ENCODE measurements around the gene TCF7L1. TPM values are rescaled to one million over a fixed set of nuclear protein-coding genes. Genes with fewer than 3 reads are reported as not detected.

TCF7L1 gene
- total RNA-seq, 1 donor from 2014 or later, result 62.7 TPM

GRCh38 chr2:85357736-85358135 is 224.5 kb downstream of the TCF7L1 start:
- peaks cover 15% of the 10 kb centered on the region for H3K4me1 Mint-ChIP-seq (ENCODE audit: low read depth)
- no peak overlapping the region for H3K27ac Mint-ChIP-seq
- H3K4me3 Mint-ChIP-seq (ENCODE audit: low read depth), result no peak overlapping the region
- no peaks in the 10 kb centered on the region for H3K27me3 Mint-ChIP-seq
- DNase-seq (ENCODE audit: low spot score, unreplicated experiment), result no peak
- H3K36me3 Mint-ChIP-seq (ENCODE audit: insufficient read depth), result peaks cover 12% of the 10 kb centered on the region
- no peaks in the 10 kb centered on the region for H3K9me3 Mint-ChIP-seq (ENCODE audit: low read depth)
- TF ChIP-seq CTCF (IDR thresholded peaks at IDR 0.05; ENCODE audit: unreplicated experiment), result no peak

Other genes with a start within 250 kb of the TCF7L1 start
- gene TMSB10, start 227.7 kb upstream of the TCF7L1 start, total RNA-seq, result 2,013 and 2,136 TPM in 2 replicates
- gene KCMF1, start 162.2 kb upstream of the TCF7L1 start, total RNA-seq, result 61.3 and 62.1 TPM in 2 replicates
- gene TGOLN2, start 194.6 kb downstream of the TCF7L1 start, total RNA-seq, result 64.2 and 65.5 TPM in 2 replicates
- gene RETSAT, start 221.1 kb downstream of the TCF7L1 start, total RNA-seq, result 22.8 and 23.1 TPM in 2 replicates
- 23.3 and 25.6 TPM in 2 replicates for gene ELMOD3, start 221.4 kb downstream of the TCF7L1 start, total RNA-seq

All from progenitor cell of endocrine pancreas (in vitro differentiated cells).